Measurements from ENCODE around the gene LRRC74A.
A peak's percentile ranks its signal among the peaks of the same experiment; 100 is the strongest.

LRRC74A gene

DNA sequence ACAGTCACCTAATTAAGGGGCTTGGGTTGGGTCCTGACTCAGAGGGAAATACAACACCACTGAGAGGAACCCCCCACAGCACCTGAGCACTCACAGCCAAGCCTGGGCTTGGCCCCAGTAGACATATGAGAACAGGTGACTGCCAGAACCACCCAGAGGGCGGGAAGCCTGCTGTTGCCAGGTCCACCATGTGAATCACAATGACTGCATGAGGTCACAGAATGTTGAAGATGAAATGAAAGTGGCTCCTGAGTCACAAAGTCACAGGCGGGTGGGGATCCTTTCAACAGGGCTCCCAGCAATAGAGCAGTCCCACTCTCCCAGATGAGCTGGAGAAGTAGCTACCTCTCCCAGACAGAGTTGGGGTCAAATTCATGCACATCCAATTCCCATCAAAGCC lies at the start of gene LRRC74A:
Gene LRRC74A, plus strand, starts transcription at position 287 of the 400 bp plus-strand sequence. CDS start 290 bp downstream, outside the sequence.
- DNase-seq (ENCODE audit: low spot score) = no peak

- DNase-seq (ENCODE audit: low spot score) = no peak
These were observed 49.6 kb upstream of the LRRC74A start for GRCh38 chr14:76776428-76777251.

DNA sequence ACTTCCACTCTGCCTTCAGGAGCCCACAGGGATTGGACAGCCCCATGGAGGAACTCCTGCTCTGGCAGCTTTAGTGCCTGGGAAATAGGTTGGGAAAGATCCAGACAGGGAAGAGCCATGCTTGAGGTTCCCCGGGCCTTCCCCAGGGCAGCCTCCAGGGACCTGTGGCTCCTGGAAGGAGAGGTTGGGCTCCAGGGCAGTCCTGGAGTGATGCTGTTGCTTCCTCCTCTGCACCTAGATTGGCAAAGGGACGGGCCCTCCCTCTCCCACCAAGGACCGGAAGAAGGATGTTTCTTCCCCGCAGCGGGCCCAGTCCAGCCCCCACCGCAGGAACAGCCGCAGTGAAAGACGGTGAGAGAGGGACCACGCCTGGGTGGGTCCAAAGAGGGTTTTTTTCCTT lies 48.5 kb upstream of the LRRC74A start:
- DNase-seq (ENCODE audit: low spot score) = no peak

- no peak for DNase-seq (ENCODE audit: low spot score)
These were observed 47.5 kb upstream of the LRRC74A start for GRCh38 chr14:76778546-76779215.

GRCh38 chr14:76779221-76780057 lies 46.8 kb upstream of the LRRC74A start:
- DNase-seq (ENCODE audit: low spot score) = no peak

DNA sequence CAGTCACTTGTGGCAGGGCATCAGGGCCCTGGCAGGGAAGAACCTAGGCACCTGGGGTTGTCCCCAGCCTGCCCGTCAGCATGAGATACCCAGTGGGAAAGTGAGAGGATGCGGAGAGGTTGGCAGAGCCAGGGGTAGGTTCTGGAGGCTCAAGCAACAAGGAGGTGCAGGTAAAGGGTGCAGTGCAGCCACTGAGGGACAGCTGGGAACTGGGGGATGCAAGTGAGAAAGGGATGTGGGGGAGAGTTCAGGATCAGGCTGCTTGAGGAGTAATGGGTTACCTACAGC lies 46.2 kb upstream of the LRRC74A start:
- DNase-seq (ENCODE audit: low spot score) = no peak

DNA sequence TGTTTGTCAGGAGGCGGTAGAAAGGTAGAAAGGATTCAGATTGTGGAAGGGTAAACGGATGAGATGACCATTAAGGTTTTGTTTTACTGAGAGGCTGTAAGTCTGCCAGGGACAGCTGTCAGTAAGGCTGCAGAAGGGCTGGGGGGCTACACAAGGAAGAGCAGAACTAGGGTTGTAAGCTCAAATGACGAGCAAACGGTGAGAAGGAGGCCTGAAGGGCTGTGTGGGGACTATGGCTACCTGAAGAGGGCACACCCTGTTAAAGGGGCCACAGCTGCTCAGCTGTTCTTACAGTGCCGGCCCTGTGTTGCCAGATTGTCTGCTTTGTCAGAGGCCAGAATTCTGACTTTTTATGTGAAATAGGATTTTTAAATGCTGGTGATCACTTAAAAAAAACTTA lies 45.8 kb upstream of the LRRC74A start:
- no peak for DNase-seq (ENCODE audit: low spot score)

DNA sequence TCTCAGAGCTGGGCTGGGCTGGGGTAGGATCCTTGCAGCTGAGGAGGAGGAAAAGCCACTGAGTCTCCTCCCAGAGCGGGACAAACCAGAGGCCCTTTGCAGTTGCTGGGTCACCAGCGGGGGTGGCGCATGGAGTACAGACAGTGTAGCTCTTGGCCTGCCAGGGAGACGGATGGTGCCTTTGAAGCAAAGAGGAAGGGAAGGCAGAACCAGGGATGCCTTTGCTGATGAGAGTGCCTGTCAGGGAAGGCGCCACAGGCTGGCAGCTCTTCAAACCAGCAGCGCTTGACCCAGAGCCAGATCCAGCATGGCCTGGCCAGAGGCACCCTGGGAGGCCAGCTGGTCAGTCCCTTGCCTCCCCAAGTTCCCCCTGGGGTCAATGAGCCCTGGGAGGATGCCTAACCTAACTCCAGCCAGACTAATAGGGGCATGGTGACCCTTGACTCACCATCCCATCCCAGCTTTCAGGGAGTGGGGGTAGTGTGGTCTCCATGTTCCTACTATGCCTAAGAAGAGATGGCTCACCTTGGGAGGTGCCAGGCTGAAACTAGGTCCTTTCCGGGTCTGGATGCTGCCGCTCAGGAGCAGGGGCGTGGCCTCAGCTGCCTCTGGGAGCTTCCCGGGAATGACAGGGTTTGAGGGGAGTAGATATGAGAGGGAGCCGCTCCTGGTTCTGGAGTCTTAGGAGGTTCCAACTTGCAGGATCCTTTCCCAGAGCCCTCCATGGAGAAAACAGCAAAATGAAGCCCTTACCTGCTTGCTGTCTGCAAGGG lies 45.1 kb upstream of the LRRC74A start:
- DNase-seq (ENCODE audit: low spot score) = no peak

DNA sequence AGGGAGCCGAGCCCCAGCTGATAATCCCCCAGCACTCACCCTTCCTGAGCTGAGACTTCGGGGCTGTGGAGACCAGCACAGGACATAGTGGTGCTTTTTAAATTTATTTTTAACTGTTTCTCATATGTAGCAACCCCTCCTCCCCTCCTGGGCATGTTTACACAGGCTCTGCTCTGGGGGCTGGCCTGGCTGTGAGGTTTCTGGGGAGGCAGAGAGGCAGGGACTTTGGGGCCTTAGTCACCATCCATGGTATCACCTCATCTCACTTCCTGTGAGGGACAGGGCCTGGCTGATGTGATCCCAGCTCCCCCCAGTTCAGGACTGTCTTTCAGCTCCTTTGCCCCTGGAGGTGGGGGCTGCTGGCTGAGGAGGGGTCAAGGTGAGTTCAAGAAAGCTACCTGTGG lies 44.6 kb upstream of the LRRC74A start:
- no peak for DNase-seq (ENCODE audit: low spot score)

GRCh38 chr14:76782115-76782884 lies 43.9 kb upstream of the LRRC74A start:
- no peak for DNase-seq (ENCODE audit: low spot score)

DNA sequence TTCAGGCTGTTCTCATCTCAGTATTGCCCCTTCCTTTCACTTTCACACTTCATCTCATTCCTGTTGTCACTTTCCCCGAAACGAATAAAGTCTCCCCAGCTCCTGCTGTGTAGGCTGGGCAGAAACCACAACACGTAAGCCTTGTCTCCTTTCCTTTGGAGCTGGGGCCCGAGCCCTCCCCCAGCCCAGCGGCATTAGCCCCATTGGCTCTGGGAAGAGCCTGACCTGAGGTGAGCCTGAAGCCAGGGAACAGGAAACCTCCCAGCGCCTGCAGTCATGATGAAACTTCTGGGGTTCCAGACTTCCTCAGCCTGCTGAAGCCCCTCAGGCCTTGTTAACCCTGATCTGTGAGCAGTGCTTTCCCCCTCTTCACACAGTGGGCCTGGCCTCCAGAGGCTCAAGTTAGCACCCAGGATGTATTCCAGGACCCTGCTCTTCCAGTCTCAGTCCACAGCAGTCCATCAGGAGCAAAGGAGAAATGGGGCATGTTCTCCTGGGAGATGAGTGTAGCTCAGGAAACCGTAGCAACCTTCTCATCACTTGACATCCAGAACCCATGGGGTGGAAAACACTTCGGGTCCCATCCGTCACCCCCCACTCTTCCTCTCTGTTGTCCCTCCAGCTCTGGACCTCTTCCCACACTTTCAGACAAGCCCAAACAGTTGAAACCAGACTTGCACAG lies 43.2 kb upstream of the LRRC74A start:
- no peak for DNase-seq (ENCODE audit: low spot score)

- DNase-seq (ENCODE audit: low spot score) = no peak
These were observed 41.8 kb upstream of the LRRC74A start for GRCh38 chr14:76784266-76784874.

DNA sequence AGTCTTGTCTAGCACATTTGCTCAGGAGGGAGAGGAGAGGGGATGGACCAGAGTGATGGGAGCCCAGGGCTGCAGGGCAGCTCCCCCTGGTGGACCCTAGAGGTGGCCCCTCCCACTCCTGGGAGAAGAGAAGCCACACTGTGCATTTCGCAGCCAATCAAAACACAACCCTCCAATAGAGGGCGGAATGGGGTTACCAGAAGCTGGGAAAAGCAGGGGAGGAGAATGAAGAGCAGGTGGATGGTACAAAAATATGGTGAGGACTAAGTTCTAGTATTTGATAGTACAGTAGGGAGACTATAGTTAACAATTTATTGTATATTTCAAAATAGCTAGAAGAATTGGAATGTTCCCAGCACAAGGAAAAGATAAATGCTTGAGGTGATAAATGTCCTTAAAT lies 41.3 kb upstream of the LRRC74A start:
- peak; percentile 96 for DNase-seq (ENCODE audit: low spot score)

- DNase-seq (ENCODE audit: low spot score) = no peak
These were observed 39.6 kb upstream of the LRRC74A start for GRCh38 chr14:76786601-76787000.

DNA sequence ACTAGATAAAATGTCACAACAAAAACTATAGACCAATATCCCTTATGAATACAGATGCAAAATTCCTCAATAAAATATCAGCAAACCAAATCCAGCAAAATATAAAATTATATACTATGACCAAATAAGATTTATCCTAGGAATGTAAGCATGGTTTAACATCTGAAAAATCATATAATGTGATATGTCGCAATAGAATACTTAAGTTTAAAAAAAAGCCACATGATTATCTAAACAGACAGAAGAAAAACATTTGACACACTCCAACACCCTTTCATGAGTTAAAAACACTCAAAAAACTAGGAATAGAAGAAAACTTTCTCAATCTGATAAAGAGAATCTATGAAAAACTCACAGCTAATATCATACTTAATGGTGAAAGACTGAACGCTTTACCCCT lies 33.8 kb upstream of the LRRC74A start:
- no peak for DNase-seq (ENCODE audit: low spot score)

GRCh38 chr14:76793324-76793723 lies 32.9 kb upstream of the LRRC74A start:
- no peak for DNase-seq (ENCODE audit: low spot score)

GRCh38 chr14:76793956-76794355 lies 32.3 kb upstream of the LRRC74A start:
- no peak for DNase-seq (ENCODE audit: low spot score)

DNA sequence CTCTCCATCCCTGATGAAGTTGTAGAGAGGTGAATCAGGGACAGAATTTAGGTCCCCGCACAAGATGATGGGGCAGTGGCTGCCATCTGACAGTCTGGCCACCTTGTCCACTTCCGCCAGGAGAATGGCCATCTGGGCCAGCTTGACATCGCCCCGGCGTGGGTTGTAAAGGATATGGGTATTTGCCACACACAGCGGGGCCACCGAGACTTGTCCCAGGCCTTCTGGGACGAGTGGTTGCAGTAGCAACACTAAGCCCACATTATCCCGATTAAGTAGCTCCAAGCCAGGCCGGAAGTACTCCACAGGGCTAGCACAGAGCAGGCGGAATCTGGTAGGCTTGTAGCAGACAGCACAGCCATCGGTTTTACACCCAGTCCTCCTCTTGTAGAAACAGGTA lies 19.8 kb upstream of the LRRC74A start:
- DNase-seq (ENCODE audit: low spot score) = no peak

GRCh38 chr14:76808011-76808410 lies 18.2 kb upstream of the LRRC74A start:
- DNase-seq (ENCODE audit: low spot score) = no peak

DNA sequence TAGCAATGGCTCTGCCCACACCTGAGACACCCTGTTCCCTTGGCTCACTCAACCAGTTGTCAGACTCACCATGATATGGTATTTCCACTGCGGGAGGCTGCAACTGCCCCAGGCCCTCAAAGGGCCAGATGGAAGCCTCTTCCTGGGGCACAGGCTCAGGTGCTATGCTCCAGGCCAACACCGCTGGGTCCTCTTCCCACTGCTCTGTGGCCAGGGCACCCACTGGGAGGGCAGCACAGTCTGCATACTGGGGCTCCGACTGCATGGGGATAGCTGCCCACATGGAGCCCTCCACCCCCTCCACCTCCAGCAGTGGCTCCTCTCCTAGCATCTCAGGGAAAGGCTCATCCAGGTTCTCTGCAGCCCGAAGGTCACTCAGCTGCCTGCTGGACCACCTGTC lies 17.2 kb upstream of the LRRC74A start:
- DNase-seq (ENCODE audit: low spot score) = no peak
